ENCODE data around the gene FGF8. TPM values are rescaled to one million over a fixed set of nuclear protein-coding genes. Genes with fewer than 3 reads are reported as not detected.
A peak's percentile ranks its signal among the peaks of the same experiment; 100 is the strongest.

Gene FGF8
- total and polyA plus RNA-seq, 2 of the 13 experiments (the other 11 are each of a cell fraction or from before 2014, with no cell fraction given) = not detected

- peak overlapping the region in 1 of 3 experiments; percentile 28; a peak in 1 of 6 replicates for H3K4me3 ChIP-seq (replicated peaks in 1 of 3; ENCODE audit: insufficient read depth in 1 of 3, low read depth in 2 of 3, low read length in 3 of 3)
- H3K27me3 ChIP-seq (ENCODE audit: control insufficient read depth in 1 of 2, insufficient read depth in 2 of 2, low read length in 2 of 2) = peaks cover 0 to 3% of the 10 kb centered on the region in 2 experiments; a peak in 1 of 5 replicates
- DNase-seq (ENCODE audit: low spot score) (peak; percentile 35), ATAC-seq (peak; percentile 53), FAIRE-seq (peak; percentile 46)
- 64% methylated on average over 12 of the region's 14 CpGs for WGBS (ENCODE audit: low lambda C conversion rate)
- no peaks in the 10 kb centered on the region for H3K9me3 ChIP-seq (ENCODE audit: low read length)
- H3K9ac ChIP-seq (ENCODE audit: insufficient read depth, low read depth, low read length) = no peak overlapping the region
- in situ Hi-C loops (cut with HindIII; ENCODE audit: extremely low pct_ligation_motif_present, low pct_unique_long_range_greater_than_20kb) = loop anchor here (5.0 kb wide), 2 partner anchors 179 to 569 kb away; no protein-coding TSS in a partner anchor
- peaks cover 9% of the 10 kb centered on the region for H3K79me2 ChIP-seq (ENCODE audit: insufficient read depth, low read length)
- ChIA-PET CTCF (ENCODE audit: low intra/inter-chr PET ratio, low total read pairs) (interaction anchor here (4.0 kb wide), 1 partner anchor 178 kb away, joined by 28 read pairs; no protein-coding TSS in a partner anchor), POLR2A (interaction anchor here (0.6 to 1.3 kb wide), 3 partner anchors 38 to 178 kb away, joined by 3 read pairs; no protein-coding TSS in a partner anchor)
- no peak overlapping the region for H3K27ac ChIP-seq (ENCODE audit: extremely low read length, insufficient read depth, low read length)
- peaks cover 5% of the 10 kb centered on the region; the same call in 1 of the 2 replicates for H4K20me1 ChIP-seq (ENCODE audit: insufficient read depth, low read length)
- H2AFZ ChIP-seq (ENCODE audit: low read length) = no peak overlapping the region
- intact Hi-C loops (cut with micrococcal nuclease; ENCODE audit: unreplicated experiment) = loop anchor here (1.0 to 2.0 kb wide), 2 partner anchors 179 to 566 kb away; no protein-coding TSS in a partner anchor
- no TSS peak for BruUV-seq (replicated peaks)
- H3K36me3 ChIP-seq (replicated peaks in 1 of 2; ENCODE audit: control insufficient read depth in 1 of 2, insufficient read depth in 2 of 2, low read length in 2 of 2) = peaks cover 2 to 6% of the 10 kb centered on the region in 2 experiments; a peak in 4 of 5 replicates
- peak overlapping the region; percentile 89 for H3K4me2 ChIP-seq (ENCODE audit: low read depth, low read length)
- H3K4me1 ChIP-seq (ENCODE audit: insufficient read depth, low read length) = peaks cover 58% of the 10 kb centered on the region
- TF ChIP-seq ZNF687 (CRISPR knock-in tag; IDR thresholded peaks at IDR 0.05) = peak; percentile 36; the same call in 1 of the 2 replicates
- TF ChIP-seq POLR2AphosphoS2 (IDR thresholded peaks at IDR 0.05; ENCODE audit: low read depth, low read length) = no peak
- 0 out of 2 replicates have a peak, but pooled peaks have one; percentile 49 for TF ChIP-seq MAX (IDR thresholded peaks at IDR 0.05)
- peak; percentile 82 for TF ChIP-seq RAD21 (CRISPR knock-in tag; IDR thresholded peaks at IDR 0.05)
- 0 out of 2 replicates have a peak, but pooled peaks have one; percentile 12 for TF ChIP-seq GATAD2A (CRISPR knock-in tag; IDR thresholded peaks at IDR 0.05)
- peak; percentile 70; the same call in 1 of the 2 replicates for TF ChIP-seq ZNF281 (CRISPR knock-in tag; IDR thresholded peaks at IDR 0.05; ENCODE audit: borderline replicate concordance)
- TF ChIP-seq PATZ1 (CRISPR knock-in tag; IDR thresholded peaks at IDR 0.05) = peak; percentile 46
- no peak for TF ChIP-seq CHD2 (IDR thresholded peaks at IDR 0.05; ENCODE audit: low read depth, low read length)
- peak; percentile 56; the same call in 1 of the 2 replicates for TF ChIP-seq KDM2A (CRISPR knock-in tag; IDR thresholded peaks at IDR 0.05; ENCODE audit: borderline replicate concordance, low read depth)
Measured at GRCh38 chr10:101780818-101781654, 5.1 kb upstream of the FGF8 start.
